ENCODE results near the gene SBSN.

The SBSN gene

GRCh38 chr19:35528218-35529038 lies at the start of gene SBSN:
SBSN (minus strand) TSS chr19:35528311; CDS start chr19:35528281, 30 bp downstream.
- DNase-seq = peak in 19 of 42 donors; percentile 20 to 74 (median 36)
- intact Hi-C loops (cut with DNase I) = no loop called here

- DNase-seq = no peak
- intact Hi-C loops (cut with DNase I) = no loop called here
Observed at GRCh38 chr19:35571406-35571965, 43.4 kb upstream of the SBSN start.

- intact Hi-C loops (cut with DNase I) = no loop called here
- no peak for DNase-seq
Observed at GRCh38 chr19:35569281-35569781, 41.2 kb upstream of the SBSN start.

- intact Hi-C loops (cut with DNase I) = no loop called here
- no peak for DNase-seq
Observed at GRCh38 chr19:35566738-35567137, 38.6 kb upstream of the SBSN start.

GRCh38 chr19:35565016-35565856 lies 37.1 kb upstream of the SBSN start:
- intact Hi-C loops (cut with DNase I) = no loop called here
- no peak for DNase-seq

- intact Hi-C loops (cut with DNase I) = no loop called here
- no peak for DNase-seq
Observed at GRCh38 chr19:35563207-35563829, 35.2 kb upstream of the SBSN start, which contains the start of gene ATP4A. ATP4A (minus strand) TSS chr19:35563658; CDS start chr19:35563629, 29 bp downstream.

- no peak for DNase-seq
- intact Hi-C loops (cut with DNase I) = no loop called here
Observed at GRCh38 chr19:35562776-35563175, 34.7 kb upstream of the SBSN start.

- no peak for DNase-seq
- intact Hi-C loops (cut with DNase I) = no loop called here
Observed at GRCh38 chr19:35562336-35562735, 34.2 kb upstream of the SBSN start.

- no peak for DNase-seq
- intact Hi-C loops (cut with DNase I) = no loop called here
Observed at GRCh38 chr19:35561436-35561835, 33.3 kb upstream of the SBSN start.

- DNase-seq = no peak
- intact Hi-C loops (cut with DNase I) = no loop called here
Observed at GRCh38 chr19:35560677-35561076, 32.6 kb upstream of the SBSN start.

GRCh38 chr19:35560271-35560670 lies 32.2 kb upstream of the SBSN start:
- intact Hi-C loops (cut with DNase I) = no loop called here
- DNase-seq = no peak

GRCh38 chr19:35559781-35560180 lies 31.7 kb upstream of the SBSN start:
- no peak for DNase-seq
- intact Hi-C loops (cut with DNase I) = no loop called here

- no peak for DNase-seq
- intact Hi-C loops (cut with DNase I) = no loop called here
Observed at GRCh38 chr19:35559281-35559659, 31.2 kb upstream of the SBSN start.

- DNase-seq = no peak
- intact Hi-C loops (cut with DNase I) = no loop called here
Observed at GRCh38 chr19:35558400-35559280, 30.5 kb upstream of the SBSN start.

GRCh38 chr19:35557539-35558399 lies 29.7 kb upstream of the SBSN start:
- intact Hi-C loops (cut with DNase I) = no loop called here
- peak in 31 of 42 donors; percentile 22 to 70 (median 46) for DNase-seq

- DNase-seq = no peak
- intact Hi-C loops (cut with DNase I) = no loop called here
Observed at GRCh38 chr19:35556846-35557538, 28.9 kb upstream of the SBSN start.
